Fibroblast of lung (primary cell): ENCODE data around the gene PREP.

ENCODE experiments used
- EZH2 ChIP-seq: IDR thresholded peaks from 2 replicates; pipeline ENCODE4 v1.5.1; 2012; ENCODE audit warnings: low read length, control low read depth, mild to moderate bottlenecking; ENCODE audit errors: missing control alignments
- TF ChIP-seq, protein P1 (sequence below), 2 donors: IDR thresholded peaks in 1 of 2; conservative IDR thresholded peaks in 1 of 2; 1 replicate in 1 of 2; 2 replicates in 1 of 2; pipeline ENCODE4 v1.5.1; 2011 to 2012; ENCODE audit warnings: low read length in 2 of 2, control low read depth in 1 of 2, inconsistent platforms in 1 of 2, low read depth in 1 of 2, mild to moderate bottlenecking in 1 of 2

DNA sequence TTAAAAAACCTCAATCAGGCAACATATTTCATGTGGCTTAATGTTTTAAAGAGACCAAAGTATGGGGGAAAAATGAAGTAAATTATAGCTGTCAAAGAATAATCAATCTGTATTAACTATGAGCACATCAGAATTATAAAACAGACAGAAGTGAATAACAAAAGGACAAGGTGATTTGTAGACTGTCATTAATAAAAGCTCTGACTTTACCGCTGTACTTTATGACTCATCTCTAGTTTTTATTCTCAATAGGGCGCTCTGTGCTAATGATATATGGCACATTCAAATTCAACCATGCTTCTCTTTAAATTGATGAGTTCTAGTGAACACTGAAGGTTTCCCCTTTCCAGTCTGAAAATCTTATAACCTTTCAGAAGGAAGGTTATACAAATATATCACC, 72.0 kb downstream of the PREP start:
- TF ChIP-seq, protein P1, sequence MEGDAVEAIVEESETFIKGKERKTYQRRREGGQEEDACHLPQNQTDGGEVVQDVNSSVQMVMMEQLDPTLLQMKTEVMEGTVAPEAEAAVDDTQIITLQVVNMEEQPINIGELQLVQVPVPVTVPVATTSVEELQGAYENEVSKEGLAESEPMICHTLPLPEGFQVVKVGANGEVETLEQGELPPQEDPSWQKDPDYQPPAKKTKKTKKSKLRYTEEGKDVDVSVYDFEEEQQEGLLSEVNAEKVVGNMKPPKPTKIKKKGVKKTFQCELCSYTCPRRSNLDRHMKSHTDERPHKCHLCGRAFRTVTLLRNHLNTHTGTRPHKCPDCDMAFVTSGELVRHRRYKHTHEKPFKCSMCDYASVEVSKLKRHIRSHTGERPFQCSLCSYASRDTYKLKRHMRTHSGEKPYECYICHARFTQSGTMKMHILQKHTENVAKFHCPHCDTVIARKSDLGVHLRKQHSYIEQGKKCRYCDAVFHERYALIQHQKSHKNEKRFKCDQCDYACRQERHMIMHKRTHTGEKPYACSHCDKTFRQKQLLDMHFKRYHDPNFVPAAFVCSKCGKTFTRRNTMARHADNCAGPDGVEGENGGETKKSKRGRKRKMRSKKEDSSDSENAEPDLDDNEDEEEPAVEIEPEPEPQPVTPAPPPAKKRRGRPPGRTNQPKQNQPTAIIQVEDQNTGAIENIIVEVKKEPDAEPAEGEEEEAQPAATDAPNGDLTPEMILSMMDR (conservative IDR thresholded peaks at IDR 0.05 in 1 of 2, IDR thresholded peaks at IDR 0.05 in 1 of 2; ENCODE audit: low read depth in 1 of 2, low read length in 2 of 2), result no peak
- no peak for TF ChIP-seq EZH2
